Fibroblast of the conjunctiva (primary cell): ENCODE measurements around the gene TRPC6.
"Not testable (repeated sequence)": the region's sequence is repeated elsewhere in the genome, so short reads cannot be mapped to it uniquely, and the experiment has no call there.

Experiments used
- DNase-seq: peaks from one replicate; pipeline ENCODE4 v3.0.0-alpha.2; 2010; ENCODE audit warnings: low read depth

The TRPC6 gene

GRCh38 chr11:101448881-101449442 lies 134.8 kb downstream of the TRPC6 start:
- DNase-seq, result no peak

GRCh38 chr11:101446726-101447125 lies 137.1 kb downstream of the TRPC6 start:
- DNase-seq, result no peak

- DNase-seq, result no peak
Observed at GRCh38 chr11:101446238-101446637, 137.6 kb downstream of the TRPC6 start.

- DNase-seq, result no peak
Observed at GRCh38 chr11:101445761-101446160, 138.0 kb downstream of the TRPC6 start.

- DNase-seq, result no peak
Observed at GRCh38 chr11:101444851-101445250, 139.0 kb downstream of the TRPC6 start.

GRCh38 chr11:101444164-101444563 lies 139.6 kb downstream of the TRPC6 start:
- no peak for DNase-seq

- no peak for DNase-seq
Observed at GRCh38 chr11:101442936-101443521, 140.8 kb downstream of the TRPC6 start.

- no peak for DNase-seq
Observed at GRCh38 chr11:101442171-101442570, 141.6 kb downstream of the TRPC6 start.

GRCh38 chr11:101441747-101442146 lies 142.1 kb downstream of the TRPC6 start:
- no peak for DNase-seq

GRCh38 chr11:101439488-101439887 lies 144.3 kb downstream of the TRPC6 start:
- DNase-seq, result no peak

GRCh38 chr11:101438708-101439107 lies 145.1 kb downstream of the TRPC6 start:
- DNase-seq, result not testable (repeated sequence)

- no peak for DNase-seq
Observed at GRCh38 chr11:101438126-101438525, 145.7 kb downstream of the TRPC6 start.

- DNase-seq, result no peak
Observed at GRCh38 chr11:101436511-101437142, 147.2 kb downstream of the TRPC6 start.

GRCh38 chr11:101435408-101435973 lies 148.3 kb downstream of the TRPC6 start:
- no peak for DNase-seq

- DNase-seq, result no peak
Observed at GRCh38 chr11:101434026-101434643, 149.7 kb downstream of the TRPC6 start.

GRCh38 chr11:101433151-101433550 lies 150.7 kb downstream of the TRPC6 start:
- no peak for DNase-seq

GRCh38 chr11:101429703-101430540 lies 153.9 kb downstream of the TRPC6 start:
- no peak for DNase-seq

GRCh38 chr11:101428918-101429317 lies 154.9 kb downstream of the TRPC6 start:
- no peak for DNase-seq

- no peak for DNase-seq
Observed at GRCh38 chr11:101407324-101407723, 176.5 kb downstream of the TRPC6 start.
